ENCODE results near the gene GPC5. TPM values are rescaled to one million over a fixed set of nuclear protein-coding genes. Genes with fewer than 3 reads are reported as not detected.

The GPC5 gene
- total RNA-seq, 1 donor from 2014 or later: 0.07 TPM

DNA sequence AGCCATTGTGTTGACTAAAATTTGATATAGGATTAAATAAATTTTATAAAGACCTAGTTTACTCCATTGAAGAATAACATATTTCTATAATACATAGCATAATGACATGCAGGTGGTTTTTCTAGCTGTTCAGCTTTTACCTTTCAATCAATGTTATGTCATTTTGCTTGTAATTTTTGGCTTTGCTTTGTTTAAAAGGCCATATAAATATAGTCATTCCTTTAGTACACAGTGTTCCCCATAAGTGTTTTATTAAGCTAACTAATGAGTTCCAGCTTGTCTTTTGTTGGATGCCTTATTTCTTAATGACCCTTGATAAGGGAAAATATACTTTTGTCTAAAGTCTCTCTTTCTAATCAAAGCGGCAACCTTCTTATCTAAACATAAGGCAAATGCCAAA, 921.9 kb downstream of the GPC5 start:
- no peak for TF ChIP-seq EZH2phosphoT487 (IDR thresholded peaks at IDR 0.05)
- Histone ChIP-seq H3K36me3 (no peaks in the 10 kb centered on the region), H3K4me1 (no peaks in the 10 kb centered on the region), H3K9ac (no peak overlapping the region), H3K9me3 (ENCODE audit: low read depth) (no peaks in the 10 kb centered on the region), H3K27me3 (no peaks in the 10 kb centered on the region), H3K27ac (no peak overlapping the region), H3F3A (ENCODE audit: low read depth) (no peaks in the 10 kb centered on the region), H3K79me2 (ENCODE audit: low read depth) (no peaks in the 10 kb centered on the region), H4K20me1 (ENCODE audit: low read depth) (no peaks in the 10 kb centered on the region), H3K4me3 (no peak overlapping the region), H2AFZ (replicated peaks) (no peak overlapping the region), H3K4me2 (no peak overlapping the region)
- Mint-ChIP-seq H3K4me3 (no peak overlapping the region), H3K27me3 (ENCODE audit: insufficient read depth, low read depth) (no peaks in the 10 kb centered on the region), H3K27ac (no peak overlapping the region), H3K36me3 (no peaks in the 10 kb centered on the region), H3K9me3 (no peaks in the 10 kb centered on the region), H3K4me1 (peaks cover 2% of the 10 kb centered on the region)
- DNase-seq (ENCODE audit: low spot score): no peak

- Histone ChIP-seq H3K27me3 (no peaks in the 10 kb centered on the region), H3K27ac (no peak overlapping the region), H3K4me3 (no peak overlapping the region), H3K36me3 (no peaks in the 10 kb centered on the region), H3K4me1 (no peaks in the 10 kb centered on the region), H3K4me2 (no peak overlapping the region), H4K20me1 (ENCODE audit: low read depth) (no peaks in the 10 kb centered on the region), H3K79me2 (ENCODE audit: low read depth) (no peaks in the 10 kb centered on the region), H2AFZ (replicated peaks) (no peak overlapping the region), H3K9ac (no peak overlapping the region), H3F3A (ENCODE audit: low read depth) (no peaks in the 10 kb centered on the region), H3K9me3 (ENCODE audit: low read depth) (no peaks in the 10 kb centered on the region)
- H3K36me3 Mint-ChIP-seq: no peaks in the 10 kb centered on the region
- no peaks in the 10 kb centered on the region for H3K27me3 Mint-ChIP-seq (ENCODE audit: insufficient read depth, low read depth)
- H3K4me3 Mint-ChIP-seq: no peak overlapping the region
- peaks cover 2% of the 10 kb centered on the region for H3K4me1 Mint-ChIP-seq
- DNase-seq (ENCODE audit: low spot score): no peak
- no peaks in the 10 kb centered on the region for H3K9me3 Mint-ChIP-seq
- H3K27ac Mint-ChIP-seq: no peak overlapping the region
- TF ChIP-seq EZH2 (IDR thresholded peaks at IDR 0.05): no peak
- TF ChIP-seq CTCF (IDR thresholded peaks at IDR 0.05): no peak
- no peak for TF ChIP-seq EZH2phosphoT487 (IDR thresholded peaks at IDR 0.05)
Measured at GRCh38 chr13:92321174-92321573, 922.8 kb downstream of the GPC5 start.

- Histone ChIP-seq H4K20me1 (ENCODE audit: low read depth) (no peaks in the 10 kb centered on the region), H3K9me3 (ENCODE audit: low read depth) (no peaks in the 10 kb centered on the region), H3K4me3 (no peak overlapping the region), H3K79me2 (ENCODE audit: low read depth) (no peaks in the 10 kb centered on the region), H3K4me1 (peaks cover 12% of the 10 kb centered on the region), H3K9ac (no peak overlapping the region), H3K4me2 (peak overlapping the region; percentile 29), H3K27me3 (no peaks in the 10 kb centered on the region), H2AFZ (replicated peaks) (no peak overlapping the region), H3F3A (ENCODE audit: low read depth) (peaks cover 11% of the 10 kb centered on the region), H3K36me3 (no peaks in the 10 kb centered on the region), H3K27ac (peak overlapping the region; percentile 47)
- Mint-ChIP-seq H3K4me3 (no peak overlapping the region), H3K4me1 (peaks cover 24% of the 10 kb centered on the region), H3K27ac (no peak overlapping the region), H3K36me3 (no peaks in the 10 kb centered on the region), H3K9me3 (no peaks in the 10 kb centered on the region), H3K27me3 (ENCODE audit: insufficient read depth, low read depth) (no peaks in the 10 kb centered on the region)
- TF ChIP-seq CTCF (IDR thresholded peaks at IDR 0.05) (no peak), EZH2phosphoT487 (IDR thresholded peaks at IDR 0.05) (no peak), EZH2 (IDR thresholded peaks at IDR 0.05) (no peak)
- DNase-seq (ENCODE audit: low spot score): peak; percentile 51
Measured at GRCh38 chr13:92345627-92346026, 947.2 kb downstream of the GPC5 start.

DNA sequence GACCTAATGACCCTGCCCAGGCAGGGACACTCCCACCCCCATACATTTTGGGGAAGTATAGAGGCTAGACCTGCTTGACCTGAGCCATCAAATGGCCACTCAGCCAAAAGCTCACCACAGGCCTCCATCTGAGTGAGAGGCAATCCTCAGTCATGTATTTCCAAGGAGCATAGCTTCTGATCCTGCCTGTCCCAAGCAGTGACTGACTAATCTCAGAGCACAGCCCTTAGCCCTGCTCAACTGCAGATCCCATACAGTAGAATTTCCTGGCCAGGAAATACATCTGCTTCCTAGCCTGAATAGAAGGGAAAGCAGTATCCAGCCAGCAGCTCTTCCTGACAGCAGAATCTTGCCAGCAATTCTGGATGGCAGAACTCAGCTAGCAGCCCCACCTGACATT, 947.6 kb downstream of the GPC5 start:
- Histone ChIP-seq H3K4me1 (peaks cover 12% of the 10 kb centered on the region), H3K4me3 (no peak overlapping the region), H3K9ac (no peak overlapping the region), H2AFZ (replicated peaks) (no peak overlapping the region), H3K27ac (peak overlapping the region; percentile 47), H3F3A (ENCODE audit: low read depth) (peaks cover 11% of the 10 kb centered on the region), H3K9me3 (ENCODE audit: low read depth) (no peaks in the 10 kb centered on the region), H3K79me2 (ENCODE audit: low read depth) (no peaks in the 10 kb centered on the region), H3K27me3 (no peaks in the 10 kb centered on the region), H4K20me1 (ENCODE audit: low read depth) (no peaks in the 10 kb centered on the region), H3K4me2 (peak overlapping the region; percentile 29), H3K36me3 (no peaks in the 10 kb centered on the region)
- Mint-ChIP-seq H3K27ac (peak overlapping the region; percentile 6), H3K4me1 (peaks cover 24% of the 10 kb centered on the region), H3K4me3 (no peak overlapping the region), H3K36me3 (no peaks in the 10 kb centered on the region), H3K9me3 (no peaks in the 10 kb centered on the region), H3K27me3 (ENCODE audit: insufficient read depth, low read depth) (no peaks in the 10 kb centered on the region)
- no peak for TF ChIP-seq EZH2 (IDR thresholded peaks at IDR 0.05)
- no peak for TF ChIP-seq CTCF (IDR thresholded peaks at IDR 0.05)
- no peak for TF ChIP-seq EZH2phosphoT487 (IDR thresholded peaks at IDR 0.05)
- peak; percentile 17 for DNase-seq (ENCODE audit: low spot score)
